ENCODE data around the gene HTR4. TPM values are rescaled to one million over a fixed set of nuclear protein-coding genes. Genes with fewer than 3 reads are reported as not detected.

The HTR4 gene
- polyA plus RNA-seq, 2 of the 4 experiments (the other 2 are of a cell fraction), result not detected

GRCh38 chr5:148685520-148686134, 31.3 kb upstream of the HTR4 start:
- 8% methylated on average over 3 of the region's 3 CpGs for WGBS (ENCODE audit: missing lambda C conversion rate)
- Histone ChIP-seq H3K4me1 (no peaks in the 10 kb centered on the region), H3K9me3 (no peaks in the 10 kb centered on the region), H3K4me2 (no peak overlapping the region), H3K4me3 (no peak overlapping the region), H3K27ac (no peak overlapping the region)
- CTCF ChIA-PET, result interaction anchor here (1.3 kb wide), 1 partner anchor 45 kb away, joined by 3 read pairs; no protein-coding TSS in a partner anchor
- FAIRE-seq (no peak), DNase-seq (ENCODE audit: low read depth in 1 of 2, low spot score in 1 of 2) (no peak), ATAC-seq (no peak)
- TF ChIP-seq HDAC2 (IDR thresholded peaks at IDR 0.05) (no peak), TFCP2L1 (CRISPR knock-in tag; IDR thresholded peaks at IDR 0.05) (no peak), POLR2A (IDR thresholded peaks at IDR 0.05; ENCODE audit: low read length) (no peak), GATA3 (IDR thresholded peaks at IDR 0.05; ENCODE audit: borderline replicate concordance) (no peak), CHD2 (IDR thresholded peaks at IDR 0.05; ENCODE audit: low read length, partially characterized antibody) (no peak), TP53 (CRISPR knock-in tag; IDR thresholded peaks at IDR 0.05) (no peak)
- POLR2A ChIA-PET, result no interaction called here

GRCh38 chr5:148684528-148684927, 30.2 kb upstream of the HTR4 start:
- FAIRE-seq (no peak), DNase-seq (ENCODE audit: low read depth in 1 of 2, low spot score in 1 of 2) (no peak), ATAC-seq (no peak)
- Histone ChIP-seq H3K27ac (no peak overlapping the region), H3K4me3 (no peak overlapping the region), H3K4me1 (no peaks in the 10 kb centered on the region), H3K9me3 (no peaks in the 10 kb centered on the region), H3K4me2 (no peak overlapping the region)
- TF ChIP-seq ZC3H11A (IDR thresholded peaks at IDR 0.05) (no peak), CBX8 (IDR thresholded peaks at IDR 0.05) (no peak)
- CTCF ChIA-PET, result no interaction called here
- POLR2A ChIA-PET, result no interaction called here
- 0% methylated on average over 2 of the region's 2 CpGs for WGBS (ENCODE audit: missing lambda C conversion rate)

GRCh38 chr5:148683651-148684050, 29.3 kb upstream of the HTR4 start:
- no peak overlapping the region for H3K4me2 ChIP-seq
- no peaks in the 10 kb centered on the region for H3K4me1 ChIP-seq
- no peak overlapping the region for H3K27ac ChIP-seq
- DNase-seq (ENCODE audit: low read depth in 1 of 2, low spot score in 1 of 2) (no peak), FAIRE-seq (no peak), ATAC-seq (no peak)
- 0% methylated on average over 2 of the region's 2 CpGs for WGBS (ENCODE audit: missing lambda C conversion rate)
- H3K9me3 ChIP-seq, result no peaks in the 10 kb centered on the region
- CTCF ChIA-PET, result no interaction called here
- POLR2A ChIA-PET, result no interaction called here
- no peak overlapping the region for H3K4me3 ChIP-seq
- TF ChIP-seq SREBF2 (IDR thresholded peaks at IDR 0.05) (no peak), CBX8 (IDR thresholded peaks at IDR 0.05) (no peak), HOXA7 (CRISPR knock-in tag; IDR thresholded peaks at IDR 0.05) (no peak), NFE2L2 (conservative IDR thresholded peaks at IDR 0.05; ENCODE audit: low read length) (no peak), ZC3H11A (IDR thresholded peaks at IDR 0.05) (no peak), CEBPB (IDR thresholded peaks at IDR 0.05) (no peak), EHF (CRISPR knock-in tag; IDR thresholded peaks at IDR 0.05) (no peak), HDAC2 (IDR thresholded peaks at IDR 0.05) (no peak), MAZ (IDR thresholded peaks at IDR 0.05; ENCODE audit: borderline replicate concordance, low read depth, low read length) (no peak), HES2 (IDR thresholded peaks at IDR 0.05) (no peak), ATOH8 (CRISPR knock-in tag; IDR thresholded peaks at IDR 0.05; ENCODE audit: low read depth) (no peak)

- ATAC-seq, result no peak
These were observed 28.0 kb upstream of the HTR4 start for GRCh38 chr5:148682058-148683026.

More at GRCh38 chr5:148682058-148683026, 28.0 kb upstream of the HTR4 start:
- Histone ChIP-seq H3K4me2 (no peak overlapping the region), H3K4me3 (no peak overlapping the region), H3K9me3 (no peaks in the 10 kb centered on the region), H3K27ac (no peak overlapping the region), H3K4me1 (no peaks in the 10 kb centered on the region)
- POLR2A ChIA-PET, result no interaction called here
- DNase-seq (ENCODE audit: low read depth in 1 of 2, low spot score in 1 of 2) (no peak), FAIRE-seq (no peak)
- TF ChIP-seq FOXS1 (CRISPR knock-in tag; IDR thresholded peaks at IDR 0.05) (no peak), REST (IDR thresholded peaks at IDR 0.05) (no peak), PBX3 (IDR thresholded peaks at IDR 0.05) (no peak), TFCP2L1 (CRISPR knock-in tag; IDR thresholded peaks at IDR 0.05) (no peak), RNF2 (IDR thresholded peaks at IDR 0.05; ENCODE audit: borderline replicate concordance, low read depth) (no peak), MAFK (IDR thresholded peaks at IDR 0.05; ENCODE audit: partially characterized antibody) (no peak)
- WGBS (ENCODE audit: missing lambda C conversion rate), result 8% methylated on average over 8 of the region's 8 CpGs
- CTCF ChIA-PET, result no interaction called here
